Activated CD4-positive, CD25-positive, alpha-beta regulatory T cell treated with anti-CD3 and anti-CD28 coated beads, Interleukin-2, amount 50 U/mL, for 24 hours (primary cell): ENCODE data around the gene SBSN.

Source experiments
- ATAC-seq, 2 donors: fragments of 150-1000 bp; cut with Tn5 transposase; one replicate each; pipeline ENCODE4 v1.10.0; 2021; ENCODE audit warnings: mild to moderate bottlenecking in 1 of 2, moderate library complexity in 1 of 2

The SBSN gene

DNA sequence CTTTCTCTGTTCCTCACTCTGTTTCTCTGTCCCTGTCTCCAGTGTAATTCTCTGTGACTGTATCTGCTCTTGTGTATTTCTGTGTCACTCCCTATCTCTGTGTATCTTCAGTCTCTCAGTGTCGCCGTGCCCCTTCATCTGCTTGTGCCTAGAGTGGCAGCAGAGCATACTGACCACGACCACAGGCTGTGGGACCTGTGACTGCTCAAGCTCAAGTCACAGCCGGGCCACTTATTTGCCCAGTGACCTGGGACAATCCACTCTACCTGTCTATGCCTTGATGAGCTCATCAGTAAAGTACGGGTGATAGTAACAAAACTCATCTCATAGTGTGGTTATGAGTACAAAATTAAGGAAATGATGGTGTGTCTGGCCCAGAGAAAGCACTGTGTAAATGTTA lies 26.0 kb upstream of the SBSN start:
- ATAC-seq, result no peak

DNA sequence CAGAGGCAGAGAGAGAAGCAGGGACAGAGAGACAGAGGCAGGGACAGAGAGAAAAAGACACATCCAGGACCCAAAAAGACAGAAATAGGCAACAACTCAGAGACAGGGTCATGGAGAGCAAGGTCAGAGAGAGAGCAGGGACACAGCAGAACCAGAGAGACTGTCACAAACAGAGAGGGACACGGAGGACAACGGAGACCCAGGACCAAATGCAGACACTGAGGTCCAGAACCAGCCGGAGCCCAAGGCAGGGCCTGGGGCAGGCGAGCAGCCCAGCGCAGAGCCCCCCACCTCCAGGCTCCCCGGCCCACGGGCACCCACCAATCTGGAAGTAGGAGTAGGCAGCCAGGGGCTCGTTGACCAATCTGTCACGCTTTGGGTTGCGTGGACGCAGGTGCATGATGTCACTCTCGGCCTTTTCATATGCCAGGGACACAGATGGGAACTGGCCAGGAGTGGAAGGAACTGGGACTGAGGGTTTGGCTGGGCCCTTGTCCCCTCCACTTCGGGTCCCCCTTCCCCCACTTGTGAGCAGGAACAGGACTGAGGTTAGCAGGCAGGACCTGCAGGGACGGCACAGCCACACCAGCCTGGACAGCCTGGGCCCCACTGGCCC lies 25.4 kb upstream of the SBSN start:
- ATAC-seq, result no peak

GRCh38 chr19:35552534-35553384 lies 24.6 kb upstream of the SBSN start:
- ATAC-seq, result no peak

DNA sequence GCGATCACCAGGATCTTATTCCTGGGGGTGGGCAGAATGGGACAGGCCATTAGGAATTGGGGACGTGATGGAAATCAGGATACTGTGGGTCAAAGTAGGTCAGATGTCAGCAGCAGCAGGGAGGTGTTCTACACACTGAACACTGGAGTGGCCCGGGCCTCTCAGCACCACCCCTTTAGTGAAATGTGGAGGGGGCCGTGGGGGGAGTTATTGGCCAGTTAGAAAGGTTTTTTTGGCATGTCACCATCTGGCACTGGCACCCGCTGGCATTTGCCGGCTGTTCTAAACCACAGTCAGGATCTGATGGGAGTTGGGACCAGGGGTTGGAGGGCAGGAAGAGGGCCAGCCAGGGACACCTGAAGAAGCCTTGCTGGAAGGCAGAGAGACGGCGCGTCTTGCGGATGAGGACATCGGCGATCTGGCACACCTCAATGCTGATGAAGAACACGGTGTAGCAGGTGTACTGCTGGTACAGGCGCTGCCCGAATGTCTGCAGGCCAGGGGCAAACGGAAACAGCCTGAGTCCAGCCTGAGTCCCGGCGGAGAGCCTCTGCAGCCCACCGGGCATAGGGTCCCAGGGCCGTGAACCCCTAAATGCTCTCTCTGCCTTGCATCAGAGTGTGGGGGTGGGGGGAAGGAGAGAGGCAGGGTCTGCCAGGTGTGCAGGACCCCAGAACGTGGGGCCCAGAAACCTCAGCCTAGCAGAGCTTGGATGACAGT lies 23.1 kb upstream of the SBSN start:
- no peak for ATAC-seq

DNA sequence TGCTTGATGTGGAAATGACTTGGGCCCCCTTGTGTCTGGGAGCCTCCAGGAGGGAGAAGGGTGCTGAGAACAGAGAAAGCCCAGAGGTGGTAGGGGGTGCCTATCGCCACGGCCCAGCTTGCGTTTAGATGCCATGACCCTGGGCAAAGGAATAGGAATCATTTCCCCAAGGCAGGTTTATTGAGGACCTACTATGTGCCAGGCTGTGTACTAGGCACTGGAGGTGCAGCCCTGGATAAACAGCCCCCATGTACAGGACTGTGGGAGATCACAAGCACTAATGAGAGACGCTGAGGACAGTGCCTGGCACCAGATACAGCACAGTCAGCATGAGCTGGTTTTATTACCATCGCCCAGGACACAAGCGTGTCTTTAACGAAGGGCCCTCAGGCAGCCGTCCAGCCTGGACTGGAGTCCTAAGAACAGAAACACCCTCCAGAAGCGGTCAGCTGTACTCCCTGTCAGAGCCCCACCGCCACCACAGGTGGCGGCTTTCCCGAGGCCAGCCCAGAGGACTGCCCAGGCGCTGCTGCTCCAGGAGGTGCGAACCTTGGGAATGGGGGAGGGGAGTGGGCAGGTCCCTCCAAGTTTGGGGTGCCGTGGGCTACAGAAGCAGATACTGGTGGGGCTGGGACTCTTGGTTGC lies 21.9 kb upstream of the SBSN start:
- ATAC-seq, result no peak

- ATAC-seq, result no peak
These were observed 21.2 kb upstream of the SBSN start for GRCh38 chr19:35549174-35549788.

DNA sequence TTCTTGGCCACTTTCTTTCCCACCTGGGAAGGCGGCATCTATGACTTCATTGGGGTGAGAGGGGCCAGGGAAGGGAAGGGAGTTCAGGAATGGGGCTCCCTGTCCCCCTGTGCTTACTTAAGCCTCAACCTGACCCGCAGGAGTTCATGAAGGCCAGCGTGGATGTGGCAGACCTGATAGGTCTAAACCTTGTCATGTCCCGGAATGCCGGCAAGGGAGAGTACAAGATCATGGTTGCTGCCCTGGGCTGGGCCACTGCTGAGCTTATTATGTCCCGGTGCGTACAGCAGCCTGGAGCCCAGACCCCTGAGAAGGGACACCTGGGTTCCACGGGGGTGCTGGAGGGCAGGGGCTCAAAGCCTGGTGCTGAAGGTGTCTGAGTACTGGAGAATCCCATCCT lies 18.4 kb upstream of the SBSN start:
- no peak for ATAC-seq

GRCh38 chr19:35545855-35546381 lies 17.8 kb upstream of the SBSN start:
- ATAC-seq, result peak; percentile 84 to 86

GRCh38 chr19:35545001-35545854 lies 17.1 kb upstream of the SBSN start, which contains the start of gene TMEM147:
Gene TMEM147 (plus strand): TSS chr19:35545626. CDS start chr19:35545740, 114 bp downstream.
- peak; percentile 77 to 78 for ATAC-seq

GRCh38 chr19:35544110-35544802 lies 16.1 kb upstream of the SBSN start:
- no peak for ATAC-seq

- no peak for ATAC-seq
These were observed 15.4 kb upstream of the SBSN start for GRCh38 chr19:35543280-35544109.

DNA sequence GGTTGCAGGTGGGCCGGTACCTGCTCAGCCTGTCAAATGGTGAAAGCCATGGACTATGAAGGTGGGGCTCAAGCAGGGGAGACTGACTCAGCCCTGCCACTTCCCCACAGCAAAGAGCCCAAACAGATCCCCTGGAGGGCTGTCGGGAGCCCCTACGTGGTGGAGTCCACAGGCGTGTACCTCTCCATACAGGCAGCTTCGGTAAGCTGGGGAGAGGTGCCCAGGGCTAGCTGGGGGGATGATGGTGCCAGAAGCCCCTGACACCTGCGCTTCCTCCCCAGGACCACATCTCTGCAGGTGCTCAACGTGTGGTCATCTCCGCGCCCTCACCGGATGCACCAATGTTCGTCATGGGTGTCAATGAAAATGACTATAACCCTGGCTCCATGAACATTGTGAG lies 14.1 kb upstream of the SBSN start:
- ATAC-seq, result no peak

DNA sequence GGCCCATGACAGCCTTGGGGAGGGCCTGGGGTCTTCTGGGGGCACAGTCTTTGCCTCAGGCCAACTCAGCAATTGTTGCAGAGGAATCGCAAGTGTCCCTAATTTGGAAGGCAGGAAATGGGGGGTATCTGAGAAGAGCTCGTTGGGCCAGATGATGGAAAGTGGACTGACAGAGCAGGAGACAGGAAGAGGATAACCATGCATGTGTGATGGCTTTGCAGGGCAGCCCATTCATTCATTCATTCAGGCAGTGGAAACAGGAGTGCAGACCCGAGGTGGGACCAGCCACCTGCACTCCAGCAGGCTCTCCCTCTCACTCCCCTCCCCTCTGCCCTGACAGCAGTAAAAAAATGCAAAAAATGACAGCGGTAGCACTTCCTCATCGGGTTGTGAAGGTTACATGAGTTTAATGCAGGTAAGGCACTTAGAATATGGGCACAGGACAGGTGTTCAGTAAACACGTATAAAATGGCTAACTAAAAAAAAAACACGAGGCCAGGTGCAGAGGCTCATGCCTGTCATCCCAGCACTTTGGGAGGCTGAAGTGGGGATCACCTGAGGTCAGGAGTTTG lies 12.3 kb upstream of the SBSN start:
- ATAC-seq, result no peak

- ATAC-seq, result no peak
These were observed 11.7 kb upstream of the SBSN start for GRCh38 chr19:35539850-35540249.

DNA sequence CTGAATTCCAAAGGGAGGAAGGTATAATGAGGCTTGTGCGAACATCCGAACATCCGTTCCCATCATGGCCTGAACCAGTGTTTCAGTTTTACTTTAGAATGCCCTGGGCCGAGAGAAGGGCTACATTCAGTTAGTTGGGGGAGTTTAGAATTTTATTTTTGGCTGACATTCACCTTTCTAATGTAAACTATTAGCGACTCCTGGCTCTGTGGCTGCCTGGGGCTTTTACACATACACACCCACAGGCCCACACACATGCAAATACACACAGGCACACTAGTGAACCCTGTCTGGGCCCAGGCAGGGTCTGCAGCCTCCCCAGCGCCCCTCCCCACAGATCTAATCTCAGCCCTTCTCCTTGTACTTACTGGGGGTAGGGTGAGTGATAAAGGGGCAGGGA lies 11.2 kb upstream of the SBSN start:
- ATAC-seq, result no peak

GRCh38 chr19:35534803-35535480 lies 6.8 kb upstream of the SBSN start:
- ATAC-seq, result no peak

DNA sequence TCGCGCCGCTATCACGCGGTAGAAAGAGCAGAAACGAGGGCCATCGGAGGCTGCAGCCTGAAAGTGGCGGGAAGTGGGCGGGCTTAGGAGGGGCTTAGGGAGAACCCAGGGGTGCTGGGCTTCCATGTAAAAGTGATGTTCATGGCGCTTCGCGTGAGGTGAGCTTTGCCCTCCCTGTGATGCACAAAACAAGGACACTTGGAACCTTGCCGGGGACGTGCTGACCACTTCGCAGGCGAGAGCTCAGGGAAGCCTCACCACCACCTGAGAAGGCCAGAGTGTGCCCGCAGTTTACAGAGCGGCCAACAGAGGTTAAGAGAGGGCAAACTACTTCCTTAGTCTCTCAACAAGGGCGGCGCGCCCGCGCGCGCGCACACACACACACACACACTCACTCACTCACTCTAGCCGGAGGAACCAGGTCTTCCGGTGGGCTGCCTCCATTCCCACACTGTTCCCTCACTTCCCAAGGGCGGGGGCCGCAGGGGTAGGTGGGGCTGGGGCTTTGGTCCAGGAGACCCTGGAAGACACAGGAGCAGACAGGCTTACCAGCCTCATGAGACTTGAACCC lies 5.8 kb upstream of the SBSN start:
- peak; percentile 66 to 70 for ATAC-seq

- ATAC-seq, result no peak
These were observed 5.2 kb upstream of the SBSN start, which contains the start of gene GAPDHS for GRCh38 chr19:35533201-35533821. Gene GAPDHS (plus strand): TSS chr19:35533456. CDS start chr19:35533528, 72 bp downstream.
